Transverse colon (tissue), 4 donors: Measurements from ENCODE around the gene CYBC1.

Source experiments
- CTCF ChIP-seq, 5 experiments: fragments of 200-600 bp in 3 of 5; fragments of 450-650 bp in 2 of 5; sonication (generic) in 3 of 5; IDR thresholded peaks; 1 replicate in 2 of 5; 2 replicates in 3 of 5; pipeline ENCODE4 v1.5.1; 2016 to 2017; ENCODE audit warnings: antibody characterized with exemption in 5 of 5, inconsistent platforms in 3 of 5, mild to moderate bottlenecking in 2 of 5, moderate library complexity in 1 of 5
- EP300 ChIP-seq: sonication (generic); formaldehyde crosslinking; IDR thresholded peaks from one replicate; pipeline ENCODE4 v1.6.1; 2017; ENCODE audit warnings: antibody characterized with exemption, low read depth
- POLR2A ChIP-seq: fragments of 450-650 bp; IDR thresholded peaks from one replicate; pipeline ENCODE4 v1.6.1; 2016; ENCODE audit warnings: antibody characterized with exemption, mild to moderate bottlenecking, moderate library complexity
- POLR2AphosphoS5 ChIP-seq, 3 donors: sonication (generic); formaldehyde crosslinking; IDR thresholded peaks; one replicate each; pipeline ENCODE4 v1.6.1; 2016; ENCODE audit warnings: antibody characterized with exemption in 3 of 3

- TF ChIP-seq EP300 = no peak
- TF ChIP-seq CTCF (IDR thresholded peaks at IDR 0.05) = no peak
- no peak for TF ChIP-seq POLR2AphosphoS5 (IDR thresholded peaks at IDR 0.05)
- no peak for TF ChIP-seq POLR2A
Measured at GRCh38 chr17:82399601-82400101, 50.9 kb downstream of the CYBC1 start.
